DND-41 (cell line): ENCODE data around the gene NUP160.

Experiments used
- EZH2 ChIP-seq: IDR thresholded peaks from 3 replicates; pipeline ENCODE4 v1.6.1; 2012; ENCODE audit warnings: borderline replicate concordance, low read depth, mild to moderate bottlenecking, moderate library complexity, low read length, inconsistent platforms; ENCODE audit not compliant: severe bottlenecking
- TF ChIP-seq, protein P1 (sequence below): IDR thresholded peaks from 2 replicates; pipeline ENCODE4 v1.5.1; 2012; ENCODE audit warnings: borderline replicate concordance, low read length, moderate library complexity, mild to moderate bottlenecking; ENCODE audit not compliant: poor library complexity, severe bottlenecking; ENCODE audit errors: extremely low read depth

DNA sequence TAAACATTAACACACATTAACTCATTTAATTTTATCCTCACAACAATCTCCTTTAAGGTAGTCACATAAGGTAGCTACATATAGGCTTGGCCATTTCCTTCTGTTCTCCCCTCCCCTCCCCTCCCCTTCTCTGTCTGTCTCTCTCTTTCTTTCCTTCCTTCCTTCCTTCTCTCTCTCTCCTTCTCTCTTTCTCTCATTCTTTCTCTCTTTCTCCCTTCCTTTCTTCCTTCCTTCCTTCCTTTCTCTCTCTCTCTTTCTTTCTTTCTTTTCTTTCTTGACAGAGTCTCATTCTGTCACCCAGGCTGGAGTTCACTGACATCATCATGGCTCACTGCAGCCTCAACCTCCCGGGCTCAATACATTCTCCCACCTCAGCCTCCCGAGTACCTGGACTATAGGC, 22.3 kb upstream of the NUP160 start:
- TF ChIP-seq, protein P1, sequence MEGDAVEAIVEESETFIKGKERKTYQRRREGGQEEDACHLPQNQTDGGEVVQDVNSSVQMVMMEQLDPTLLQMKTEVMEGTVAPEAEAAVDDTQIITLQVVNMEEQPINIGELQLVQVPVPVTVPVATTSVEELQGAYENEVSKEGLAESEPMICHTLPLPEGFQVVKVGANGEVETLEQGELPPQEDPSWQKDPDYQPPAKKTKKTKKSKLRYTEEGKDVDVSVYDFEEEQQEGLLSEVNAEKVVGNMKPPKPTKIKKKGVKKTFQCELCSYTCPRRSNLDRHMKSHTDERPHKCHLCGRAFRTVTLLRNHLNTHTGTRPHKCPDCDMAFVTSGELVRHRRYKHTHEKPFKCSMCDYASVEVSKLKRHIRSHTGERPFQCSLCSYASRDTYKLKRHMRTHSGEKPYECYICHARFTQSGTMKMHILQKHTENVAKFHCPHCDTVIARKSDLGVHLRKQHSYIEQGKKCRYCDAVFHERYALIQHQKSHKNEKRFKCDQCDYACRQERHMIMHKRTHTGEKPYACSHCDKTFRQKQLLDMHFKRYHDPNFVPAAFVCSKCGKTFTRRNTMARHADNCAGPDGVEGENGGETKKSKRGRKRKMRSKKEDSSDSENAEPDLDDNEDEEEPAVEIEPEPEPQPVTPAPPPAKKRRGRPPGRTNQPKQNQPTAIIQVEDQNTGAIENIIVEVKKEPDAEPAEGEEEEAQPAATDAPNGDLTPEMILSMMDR = no peak
- no peak for TF ChIP-seq EZH2
